Natural killer cell (primary cell): ENCODE data around the gene FOXP1. TPM values are rescaled to one million over a fixed set of nuclear protein-coding genes. Genes with fewer than 3 reads are reported as not detected.
A peak's percentile ranks its signal among the peaks of the same experiment; 100 is the strongest.

Experiments
- ATAC-seq, 3 donors: fragments of 150-1000 bp in 2 of 3; fragments of 200-7000 bp in 1 of 3; cut with Tn5 transposase; 1 replicate in 1 of 3; 2 replicates in 2 of 3; pipeline ENCODE4 v1.10.0; 2021; ENCODE audit warnings: mild to moderate bottlenecking in 2 of 3, moderate library complexity in 2 of 3
- DNase-seq, 2 donors: peaks; one replicate each; pipeline versions ENCODE4 v3.0.0 to v3.0.0-alpha.2; 2013 to 2021; ENCODE audit warnings: mixed read lengths in 1 of 2
- H3K27ac ChIP-seq: one replicate; pipeline ENCODE4 v1.5.1; 2013; ENCODE audit warnings: mild to moderate bottlenecking, low read length
- H3K27me3 ChIP-seq: one replicate; pipeline ENCODE4 v1.6.1; 2013; ENCODE audit warnings: low read length; ENCODE audit not compliant: control insufficient read depth, insufficient read depth
- H3K36me3 ChIP-seq: one replicate; pipeline ENCODE4 v1.6.1; 2013; ENCODE audit warnings: low read length; ENCODE audit not compliant: control insufficient read depth, insufficient read depth
- H3K4me1 ChIP-seq: one replicate; pipeline ENCODE4 v1.6.1; 2013; ENCODE audit warnings: low read length; ENCODE audit not compliant: control insufficient read depth, insufficient read depth
- H3K4me3 ChIP-seq: one replicate; pipeline ENCODE4 v1.5.1; 2013; ENCODE audit warnings: low read length
- H3K9me3 ChIP-seq: one replicate; pipeline ENCODE4 v1.6.1; 2013; ENCODE audit warnings: low read length; ENCODE audit not compliant: control insufficient read depth, insufficient read depth
- H3K27ac Mint-ChIP-seq, 2 donors: one replicate each; pipeline ENCODE4 v1.8.0; 2022; ENCODE audit warnings: mild to moderate bottlenecking in 2 of 2, mixed read lengths in 2 of 2, moderate library complexity in 1 of 2
- H3K27me3 Mint-ChIP-seq, 2 donors: one replicate each; pipeline ENCODE4 v1.8.0; 2022; ENCODE audit warnings: low read depth in 2 of 2, mixed read lengths in 2 of 2
- H3K36me3 Mint-ChIP-seq: one replicate; pipeline ENCODE4 v1.8.0; 2022; ENCODE audit warnings: mixed read lengths
- H3K4me1 Mint-ChIP-seq, 2 donors: one replicate each; pipeline ENCODE4 v1.8.0; 2022; ENCODE audit warnings: mixed read lengths in 2 of 2
- H3K4me3 Mint-ChIP-seq: one replicate; pipeline ENCODE4 v1.8.0; 2022; ENCODE audit warnings: mild to moderate bottlenecking, moderate library complexity, mixed read lengths
- H3K9me3 Mint-ChIP-seq, 2 donors: one replicate each; pipeline ENCODE4 v1.8.0; 2022; ENCODE audit warnings: mixed read lengths in 2 of 2
- WGBS: methylation state at CpG from one replicate; pipeline ENCODE4 v1.1.7; 2013; ENCODE audit warnings: missing lambda C conversion rate; ENCODE audit not compliant: insufficient coverage; 5-methylcytosine and 5-hydroxymethylcytosine counted together
- intact Hi-C: fragments of 100-400 bp; cut with micrococcal nuclease; formaldehyde crosslinking; loops from one replicate; pipeline ENCODE4 v1.14.2; 2022
- total RNA-seq, 4 donors: library from RNA; stranded (reverse); fragments of 120-200 nt in 1 of 4; gene quantifications; one replicate each; pipeline versions ENCODE4 v1.2.3 to v1.2.4, GENCODE V29; 2013 to 2022
- TF ChIP-seq, protein P1 (sequence below): fragments of 200-600 bp; IDR thresholded peaks from one replicate; pipeline ENCODE4 v1.8.0; 2022; ENCODE audit warnings: antibody characterized with exemption

Gene FOXP1
- total RNA-seq, 3 donors from 2014 or later (not counting 1 experiment from before 2014, with no cell fraction given), result 166 to 185 (median 166) TPM

DNA sequence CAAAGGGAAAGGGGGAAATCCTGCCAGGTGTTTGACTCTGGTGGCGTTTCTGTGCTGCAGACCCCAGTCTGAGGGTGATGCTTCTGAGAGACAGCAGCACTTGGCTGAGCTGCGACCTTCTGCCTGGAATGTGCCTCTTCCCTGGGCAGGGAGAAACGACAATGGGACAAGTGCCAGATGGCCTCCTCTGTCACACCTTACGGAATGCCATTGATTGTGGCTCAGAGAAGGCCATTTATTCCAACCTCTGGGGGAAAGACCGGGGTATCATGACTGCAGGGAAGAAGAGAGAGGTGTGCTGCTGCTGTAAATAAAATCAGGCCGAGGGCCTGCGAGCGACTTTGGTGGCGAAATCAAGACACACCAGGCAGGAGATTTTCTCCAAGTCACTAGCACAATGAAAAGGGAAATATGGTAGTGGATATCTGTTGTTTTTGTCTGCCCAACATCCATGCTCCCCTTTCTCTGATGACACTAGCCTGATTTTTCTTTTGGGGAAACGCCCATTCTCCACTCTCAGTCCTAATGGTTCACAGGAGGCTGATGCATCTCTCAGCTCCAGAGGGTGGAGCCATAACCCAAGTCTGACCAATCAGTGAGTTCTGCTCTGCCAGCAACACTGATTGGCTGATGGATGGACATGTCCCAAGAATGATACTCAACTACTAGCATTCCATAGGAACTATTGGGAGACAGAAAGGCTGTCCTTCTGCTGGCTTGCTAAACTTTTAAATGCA lies 336.1 kb downstream of the FOXP1 start:
- no peak overlapping the region for H3K4me3 Mint-ChIP-seq
- no peaks in the 10 kb centered on the region for H3K27me3 Mint-ChIP-seq
- Histone ChIP-seq H3K27me3 (no peaks in the 10 kb centered on the region), H3K4me3 (no peak overlapping the region), H3K9me3 (no peaks in the 10 kb centered on the region), H3K27ac (no peak overlapping the region), H3K4me1 (no peaks in the 10 kb centered on the region), H3K36me3 (no peaks in the 10 kb centered on the region)
- H3K4me1 Mint-ChIP-seq, result peaks cover 0 to 5% of the 10 kb centered on the region in 2 donors
- H3K27ac Mint-ChIP-seq, result no peak overlapping the region
- intact Hi-C loops, result no loop called here
- TF ChIP-seq, protein P1, sequence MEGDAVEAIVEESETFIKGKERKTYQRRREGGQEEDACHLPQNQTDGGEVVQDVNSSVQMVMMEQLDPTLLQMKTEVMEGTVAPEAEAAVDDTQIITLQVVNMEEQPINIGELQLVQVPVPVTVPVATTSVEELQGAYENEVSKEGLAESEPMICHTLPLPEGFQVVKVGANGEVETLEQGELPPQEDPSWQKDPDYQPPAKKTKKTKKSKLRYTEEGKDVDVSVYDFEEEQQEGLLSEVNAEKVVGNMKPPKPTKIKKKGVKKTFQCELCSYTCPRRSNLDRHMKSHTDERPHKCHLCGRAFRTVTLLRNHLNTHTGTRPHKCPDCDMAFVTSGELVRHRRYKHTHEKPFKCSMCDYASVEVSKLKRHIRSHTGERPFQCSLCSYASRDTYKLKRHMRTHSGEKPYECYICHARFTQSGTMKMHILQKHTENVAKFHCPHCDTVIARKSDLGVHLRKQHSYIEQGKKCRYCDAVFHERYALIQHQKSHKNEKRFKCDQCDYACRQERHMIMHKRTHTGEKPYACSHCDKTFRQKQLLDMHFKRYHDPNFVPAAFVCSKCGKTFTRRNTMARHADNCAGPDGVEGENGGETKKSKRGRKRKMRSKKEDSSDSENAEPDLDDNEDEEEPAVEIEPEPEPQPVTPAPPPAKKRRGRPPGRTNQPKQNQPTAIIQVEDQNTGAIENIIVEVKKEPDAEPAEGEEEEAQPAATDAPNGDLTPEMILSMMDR, result no peak
- 95% methylated on average over 10 of the region's 10 CpGs for WGBS
- H3K9me3 Mint-ChIP-seq, result no peaks in the 10 kb centered on the region
- H3K36me3 Mint-ChIP-seq, result no peaks in the 10 kb centered on the region
- DNase-seq (peak in 1 of 2 donors; percentile 28), ATAC-seq (no peak)

DNA sequence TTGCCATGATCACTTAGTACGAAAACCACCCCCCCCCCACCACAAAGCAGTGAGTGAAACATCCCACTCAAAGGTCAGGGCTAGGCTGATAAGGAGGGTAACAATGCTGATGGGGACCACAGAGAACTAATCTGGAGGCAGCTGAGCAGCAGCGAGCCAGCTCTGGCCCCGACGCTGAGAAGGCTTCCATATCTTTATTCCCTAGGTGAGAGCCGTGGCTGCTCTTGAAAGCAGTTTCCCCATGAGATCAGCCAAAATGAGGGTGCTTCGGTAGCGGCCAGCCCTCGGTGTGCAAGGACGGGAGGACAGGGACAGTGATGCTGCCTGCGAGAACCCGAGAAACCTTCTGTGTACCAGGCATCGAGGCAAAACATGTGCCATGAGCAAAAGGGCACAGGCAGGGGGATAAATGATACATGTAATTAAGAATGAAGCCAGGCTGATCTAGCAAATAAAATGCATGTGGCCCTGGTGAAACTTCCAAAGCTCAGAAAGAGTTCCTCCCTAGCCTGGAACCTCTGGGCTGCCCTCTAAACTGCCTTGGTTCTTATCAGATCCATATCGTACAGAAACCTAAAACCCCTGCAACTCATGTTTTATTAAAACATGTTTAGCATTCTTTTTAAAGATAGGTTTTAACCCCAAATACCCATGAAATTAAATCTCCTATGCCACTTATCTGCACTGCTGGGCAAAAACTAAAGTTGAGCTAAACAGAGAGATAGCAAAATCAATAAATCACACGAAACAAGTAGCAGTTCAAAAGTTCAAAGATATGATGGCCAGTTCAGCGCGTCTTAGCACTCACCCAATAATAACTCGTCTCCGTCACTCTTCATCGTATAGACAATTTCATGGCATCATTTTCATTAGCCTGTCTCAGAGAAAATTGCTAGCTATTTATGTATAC lies 337.3 kb downstream of the FOXP1 start:
- no peaks in the 10 kb centered on the region for H3K27me3 ChIP-seq
- DNase-seq (no peak), ATAC-seq (no peak)
- Mint-ChIP-seq H3K9me3 (no peaks in the 10 kb centered on the region), H3K27ac (no peak overlapping the region), H3K4me1 (peaks cover 5 to 9% of the 10 kb centered on the region in 2 donors), H3K4me3 (no peak overlapping the region), H3K27me3 (no peaks in the 10 kb centered on the region), H3K36me3 (no peaks in the 10 kb centered on the region)
- H3K4me3 ChIP-seq, result no peak overlapping the region
- no peaks in the 10 kb centered on the region for H3K4me1 ChIP-seq
- no peak overlapping the region for H3K27ac ChIP-seq
- TF ChIP-seq, protein P1, result no peak
- H3K9me3 ChIP-seq, result no peaks in the 10 kb centered on the region
- 96% methylated on average over 19 of the region's 19 CpGs for WGBS
- intact Hi-C loops, result no loop called here
- no peaks in the 10 kb centered on the region for H3K36me3 ChIP-seq

DNA sequence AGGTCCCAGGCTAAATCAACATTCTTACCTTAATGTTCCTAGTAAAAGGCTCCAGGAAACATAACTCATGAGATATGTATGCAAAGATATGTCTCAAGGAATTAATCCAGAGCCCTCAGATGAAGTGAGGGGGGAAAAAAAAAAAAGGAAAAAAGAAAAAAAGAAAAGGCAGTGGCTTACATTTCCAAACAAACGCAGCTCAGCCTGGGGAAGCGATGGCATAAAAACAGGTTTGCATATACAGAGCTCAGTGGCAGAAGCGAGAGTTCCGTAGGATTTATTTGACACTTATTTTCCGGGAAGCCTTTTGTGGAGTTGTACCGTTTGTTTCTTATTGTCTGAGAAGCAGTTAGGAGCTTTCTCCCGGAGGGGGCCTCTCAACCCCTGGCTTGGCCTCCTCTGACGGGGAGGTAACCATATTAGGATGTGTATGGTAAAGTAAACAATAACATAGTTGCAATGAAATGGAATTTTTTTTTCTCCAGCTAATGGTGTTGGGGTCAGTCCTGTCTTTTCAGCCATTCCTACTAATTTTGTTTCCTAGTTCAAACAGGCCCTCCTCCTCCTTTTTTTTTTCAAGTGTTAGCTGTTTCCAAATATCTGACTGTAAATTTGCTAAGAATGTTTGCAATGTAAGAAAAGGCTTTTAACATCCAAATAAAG lies 338.6 kb downstream of the FOXP1 start:
- Histone ChIP-seq H3K4me1 (no peaks in the 10 kb centered on the region), H3K27me3 (no peaks in the 10 kb centered on the region), H3K36me3 (no peaks in the 10 kb centered on the region), H3K4me3 (no peak overlapping the region), H3K9me3 (no peaks in the 10 kb centered on the region), H3K27ac (no peak overlapping the region)
- no peak overlapping the region for H3K27ac Mint-ChIP-seq
- DNase-seq (no peak), ATAC-seq (no peak)
- H3K4me3 Mint-ChIP-seq, result no peak overlapping the region
- TF ChIP-seq, protein P1, result no peak
- H3K9me3 Mint-ChIP-seq, result no peaks in the 10 kb centered on the region
- no peaks in the 10 kb centered on the region for H3K27me3 Mint-ChIP-seq
- intact Hi-C loops, result no loop called here
- WGBS, result 79% methylated on average over 8 of the region's 8 CpGs
- no peaks in the 10 kb centered on the region for H3K36me3 Mint-ChIP-seq
- peaks cover 5 to 9% of the 10 kb centered on the region in 2 donors for H3K4me1 Mint-ChIP-seq
